ENCODE data around the gene SLC7A10.
"Not testable (repeated sequence)": the region's sequence is repeated elsewhere in the genome, so short reads cannot be mapped to it uniquely, and the experiment has no call there.

The SLC7A10 gene

DNA sequence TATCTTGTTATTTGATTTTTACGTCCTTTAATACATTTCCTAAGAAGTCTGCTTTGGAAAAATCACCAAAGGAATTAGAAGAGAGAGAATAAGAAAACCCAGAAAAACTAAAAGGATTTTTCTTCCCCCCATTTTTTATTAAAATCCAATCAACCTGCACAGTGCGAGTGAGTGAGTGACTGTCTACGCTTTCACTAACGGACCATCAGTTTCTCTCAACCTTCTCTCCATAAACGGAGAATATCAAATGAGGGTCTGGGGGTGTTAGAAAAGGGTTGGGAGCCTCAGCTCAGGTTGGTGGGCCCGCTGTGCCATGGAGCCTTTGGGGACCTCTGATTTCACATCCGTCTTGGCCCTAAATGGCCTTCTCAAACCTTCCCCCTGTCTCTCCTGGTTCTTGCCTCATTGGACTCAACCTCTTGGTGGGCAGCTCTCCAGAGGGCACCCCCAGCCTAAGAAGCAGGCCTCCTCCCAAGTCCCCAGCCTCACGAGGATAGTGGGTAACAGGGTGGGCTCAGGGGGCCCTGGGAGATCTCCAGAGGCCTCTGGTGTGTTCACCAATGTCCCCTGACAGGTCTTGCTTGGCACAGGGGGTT, 32.3 kb downstream of the SLC7A10 start:
- TF ChIP-seq, protein P1, sequence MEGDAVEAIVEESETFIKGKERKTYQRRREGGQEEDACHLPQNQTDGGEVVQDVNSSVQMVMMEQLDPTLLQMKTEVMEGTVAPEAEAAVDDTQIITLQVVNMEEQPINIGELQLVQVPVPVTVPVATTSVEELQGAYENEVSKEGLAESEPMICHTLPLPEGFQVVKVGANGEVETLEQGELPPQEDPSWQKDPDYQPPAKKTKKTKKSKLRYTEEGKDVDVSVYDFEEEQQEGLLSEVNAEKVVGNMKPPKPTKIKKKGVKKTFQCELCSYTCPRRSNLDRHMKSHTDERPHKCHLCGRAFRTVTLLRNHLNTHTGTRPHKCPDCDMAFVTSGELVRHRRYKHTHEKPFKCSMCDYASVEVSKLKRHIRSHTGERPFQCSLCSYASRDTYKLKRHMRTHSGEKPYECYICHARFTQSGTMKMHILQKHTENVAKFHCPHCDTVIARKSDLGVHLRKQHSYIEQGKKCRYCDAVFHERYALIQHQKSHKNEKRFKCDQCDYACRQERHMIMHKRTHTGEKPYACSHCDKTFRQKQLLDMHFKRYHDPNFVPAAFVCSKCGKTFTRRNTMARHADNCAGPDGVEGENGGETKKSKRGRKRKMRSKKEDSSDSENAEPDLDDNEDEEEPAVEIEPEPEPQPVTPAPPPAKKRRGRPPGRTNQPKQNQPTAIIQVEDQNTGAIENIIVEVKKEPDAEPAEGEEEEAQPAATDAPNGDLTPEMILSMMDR (IDR thresholded peaks at IDR 0.05; ENCODE audit: extremely low read depth, missing control alignments): no peak
- DNase-seq (ENCODE audit: low spot score): no peak

DNA sequence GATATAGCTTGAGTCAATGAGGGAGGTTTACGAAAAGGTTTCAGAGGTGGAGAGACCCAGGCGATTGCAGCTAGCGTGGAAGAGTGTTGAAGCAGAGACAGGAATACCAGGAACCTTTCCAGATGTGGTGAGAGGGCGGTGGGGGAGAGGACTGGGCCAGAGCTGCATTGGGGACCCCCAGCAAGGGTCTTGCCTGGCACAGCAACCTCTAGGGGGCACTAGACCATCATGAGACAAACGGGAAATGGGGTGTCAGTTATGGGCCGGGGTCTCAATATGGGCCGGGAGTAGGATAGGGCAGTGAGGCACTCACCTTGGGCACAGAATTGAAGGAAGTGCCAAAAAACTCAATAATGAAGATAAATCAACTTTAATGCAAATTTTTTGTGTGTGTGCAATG, 33.6 kb downstream of the SLC7A10 start:
- no peak for DNase-seq (ENCODE audit: low spot score)
- TF ChIP-seq, protein P1 (IDR thresholded peaks at IDR 0.05; ENCODE audit: extremely low read depth, missing control alignments): no peak

DNA sequence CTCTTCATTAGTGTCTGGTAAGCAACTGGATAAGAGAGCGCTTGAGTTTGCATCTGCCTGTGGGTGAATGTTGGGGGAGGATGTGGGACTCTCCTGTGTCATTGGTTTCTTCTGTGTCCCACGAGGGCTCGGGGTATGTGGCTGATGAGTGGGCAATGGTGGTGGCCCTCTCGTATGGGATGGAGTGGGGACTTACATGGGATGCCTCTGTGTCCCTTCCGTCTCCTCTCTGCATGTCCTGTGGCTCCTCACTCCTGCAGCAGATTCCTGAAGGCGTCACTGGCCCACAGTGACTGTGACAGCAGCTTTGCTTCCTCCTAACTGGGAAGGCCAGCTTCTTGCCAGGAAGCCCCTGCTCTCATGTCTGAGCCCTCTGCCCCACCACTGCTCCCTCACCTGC, 34.1 kb downstream of the SLC7A10 start:
- TF ChIP-seq, protein P1 (IDR thresholded peaks at IDR 0.05; ENCODE audit: extremely low read depth, missing control alignments): no peak
- DNase-seq (ENCODE audit: low spot score): no peak

DNA sequence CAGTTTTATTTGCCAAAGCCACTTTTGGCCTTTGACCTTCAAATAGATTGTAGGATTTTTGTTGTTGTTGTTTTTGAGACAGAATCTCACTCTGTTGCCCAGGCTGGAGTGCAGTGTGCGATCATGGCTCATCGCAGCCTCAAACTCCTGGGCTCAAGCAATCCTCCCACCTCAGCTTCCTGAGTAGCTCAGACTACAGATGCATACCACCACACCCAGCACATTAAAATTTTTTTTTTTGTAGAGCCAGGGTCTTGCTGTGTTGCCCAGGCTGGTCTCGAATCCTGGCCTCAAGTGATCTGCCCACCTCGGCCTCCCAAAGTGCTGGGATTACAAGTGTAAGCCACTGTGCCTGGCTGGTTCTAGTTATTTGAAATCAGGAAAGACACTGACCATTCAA, 34.6 kb downstream of the SLC7A10 start:
- not testable (repeated sequence) for DNase-seq (ENCODE audit: low spot score)

DNA sequence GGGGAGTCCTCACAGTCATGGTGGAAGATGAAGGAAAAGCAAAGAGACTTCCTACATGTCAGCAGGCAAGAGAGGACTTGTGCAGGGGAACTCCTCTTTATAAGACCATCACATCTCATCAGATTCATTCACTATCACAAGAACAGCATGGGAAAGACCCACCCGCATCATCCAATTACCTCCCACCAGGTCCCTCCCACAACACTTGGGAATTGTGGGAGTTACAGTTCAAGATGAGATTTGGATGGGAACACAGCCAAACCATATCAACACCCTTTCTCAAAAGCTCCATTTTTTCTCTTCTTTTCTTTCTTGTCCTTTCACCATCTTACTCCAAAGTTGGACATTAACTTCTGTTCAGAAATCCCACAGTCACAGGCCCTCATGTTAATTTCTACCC, 36.2 kb downstream of the SLC7A10 start:
- TF ChIP-seq, protein P1 (IDR thresholded peaks at IDR 0.05; ENCODE audit: extremely low read depth, missing control alignments): no peak
- DNase-seq (ENCODE audit: low spot score): no peak

DNA sequence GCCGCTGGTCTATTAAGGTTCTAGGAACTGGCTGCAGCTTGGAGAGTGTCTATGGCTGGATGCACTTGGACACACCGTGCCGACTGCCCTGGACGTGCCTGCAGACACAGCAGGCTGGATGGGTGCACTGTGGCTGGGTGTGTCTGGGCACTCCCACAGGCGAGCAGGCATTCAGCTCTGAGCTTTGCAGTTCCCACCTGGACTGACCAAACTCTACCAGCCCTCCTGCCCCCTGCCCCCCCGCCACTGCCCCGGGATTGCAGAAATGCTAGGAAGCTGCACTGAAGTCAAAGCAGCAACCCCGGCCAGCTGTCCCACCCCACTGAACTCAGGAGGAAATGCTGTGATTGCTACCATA, 38.5 kb downstream of the SLC7A10 start:
- TF ChIP-seq, protein P1 (IDR thresholded peaks at IDR 0.05; ENCODE audit: extremely low read depth, missing control alignments): no peak

DNA sequence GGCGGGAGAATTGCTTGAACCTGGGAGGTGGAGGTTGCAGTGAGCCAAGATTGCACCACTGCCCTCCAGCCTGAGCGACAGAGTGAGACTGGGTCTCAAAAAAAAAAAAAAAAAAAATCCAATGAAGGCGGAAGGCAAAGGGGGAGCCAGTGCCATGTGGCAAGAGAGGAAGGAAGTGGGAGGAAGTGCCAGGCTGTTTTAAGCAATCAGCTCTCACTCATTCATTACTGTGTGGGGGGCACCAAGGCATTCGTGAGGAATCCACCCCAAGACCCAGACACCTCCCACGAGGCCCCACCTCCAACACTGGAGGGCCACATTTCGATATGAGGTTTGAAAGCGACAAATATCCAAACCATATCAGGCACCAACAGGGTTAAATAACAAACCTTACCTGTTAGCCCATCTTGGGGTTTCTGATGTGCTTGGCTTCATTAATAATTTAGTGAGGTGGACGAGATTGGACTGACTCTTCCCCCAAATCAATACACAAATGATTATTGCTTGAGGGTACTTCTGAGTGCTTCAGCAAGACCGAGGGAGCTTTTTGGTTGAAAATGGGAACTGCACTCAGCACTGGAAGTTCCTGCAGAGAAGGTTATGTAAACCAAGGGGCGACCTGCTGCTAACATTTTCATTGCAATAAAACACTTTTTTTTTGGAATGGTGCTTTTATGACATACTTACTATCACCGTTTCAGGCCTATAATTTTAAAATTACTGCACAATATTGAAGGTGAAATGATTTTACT, 39.0 kb downstream of the SLC7A10 start:
- TF ChIP-seq, protein P1 (IDR thresholded peaks at IDR 0.05; ENCODE audit: extremely low read depth, missing control alignments): no peak
- DNase-seq (ENCODE audit: low spot score): no peak

More for the DNA sequence above, 38.5 kb downstream of the SLC7A10 start:
- DNase-seq (ENCODE audit: low spot score): no peak
